HepG2 (cell line): ENCODE results near the gene TGFB2. TPM values are rescaled to one million over a fixed set of nuclear protein-coding genes. Genes with fewer than 3 reads are reported as not detected.

Experiments used
- ATAC-seq: fragments of 200-7000 bp; cut with Tn5 transposase; 3 replicates; pipeline ENCODE4 v1.9.1; 2020; ENCODE audit warnings: mild to moderate bottlenecking, moderate library complexity
- BruUV-seq: library from RNA; stranded (reverse); fragments of 400-500 nt; replicated peaks from 2 replicates; lab custom pipeline; 2021; lab: Mats Ljungman, UMichigan
- CTCF ChIA-PET: fragments of 300-600 bp; formaldehyde crosslinking; extraction: SDS; loops from one replicate; lab custom pipeline; 2021; ENCODE audit warnings: low total read pairs, inconsistent platforms, low intra/inter-chr PET ratio; lab: Yijun Ruan, JAX
- POLR2A ChIA-PET: fragments of 350-600 bp; sonication (Branson Sonifier 250); formaldehyde crosslinking; loops from one replicate; lab custom pipeline; 2020; ENCODE audit warnings: antibody characterized with exemption, inconsistent platforms; lab: Yijun Ruan, JAX
- DNase-seq: peaks from one replicate; pipeline ENCODE4 v3.0.0-alpha.2; 2015; ENCODE audit warnings: low spot score
- FAIRE-seq: peaks from 3 replicates; lab custom pipeline; 2011; peaks lifted over from hg19 to GRCh38; lab: Jason Lieb, UNC
- H2AFZ ChIP-seq: one replicate; pipeline ENCODE4 v1.6.1; 2011; ENCODE audit warnings: low read length, inconsistent platforms
- H3K27ac ChIP-seq: fragments of 300-600 bp; 3 replicates; pipeline ENCODE4 v1.8.0; 2011; ENCODE audit warnings: mixed run types, mild to moderate bottlenecking, mixed read lengths, low read length, inconsistent platforms; ENCODE audit not compliant: insufficient read depth; ENCODE audit errors: extremely low read length
- H3K27me3 ChIP-seq, 2 experiments: fragments of 200-600 bp in 1 of 2; 2 replicates in 1 of 2; 3 replicates in 1 of 2; pipeline versions ENCODE4 v1.6.0 to v1.8.0; 2011; ENCODE audit warnings: low read length in 2 of 2, mild to moderate bottlenecking in 2 of 2, moderate library complexity in 2 of 2, inconsistent platforms in 1 of 2; ENCODE audit not compliant: insufficient read depth in 2 of 2, control insufficient read depth in 1 of 2
- H3K36me3 ChIP-seq, 2 experiments: fragments of 200-600 bp in 1 of 2; replicated peaks in 1 of 2; 2 replicates in 1 of 2; 3 replicates in 1 of 2; pipeline versions ENCODE4 v1.5.1 to v1.8.0; 2011; ENCODE audit warnings: low read length in 2 of 2, inconsistent platforms in 1 of 2; ENCODE audit not compliant: insufficient read depth in 2 of 2, control insufficient read depth in 1 of 2
- H3K4me1 ChIP-seq: 2 replicates; pipeline ENCODE4 v1.5.1; 2012; ENCODE audit warnings: low read length, inconsistent platforms; ENCODE audit not compliant: insufficient read depth
- H3K4me2 ChIP-seq: 2 replicates; pipeline ENCODE4 v1.6.0; 2011; ENCODE audit warnings: low read depth, low read length, inconsistent platforms
- H3K4me3 ChIP-seq, 3 experiments: fragments of 200-600 bp in 1 of 3; sonication (generic), shearing (Covaris generic) in 1 of 3; replicated peaks in 1 of 3; 2 replicates each; pipeline ENCODE4 v1.5.1; 2011 to 2016; ENCODE audit warnings: low read length in 3 of 3, inconsistent platforms in 2 of 3, low read depth in 2 of 3, mild to moderate bottlenecking in 2 of 3, control low read depth in 1 of 3, mixed read lengths in 1 of 3; ENCODE audit not compliant: insufficient read depth in 1 of 3
- H3K79me2 ChIP-seq: one replicate; pipeline ENCODE4 v1.6.1; 2011; ENCODE audit warnings: low read length, inconsistent platforms; ENCODE audit not compliant: insufficient read depth
- H3K9ac ChIP-seq: 2 replicates; pipeline ENCODE4 v1.6.0; 2011; ENCODE audit warnings: mild to moderate bottlenecking, low read depth, low read length, inconsistent platforms; ENCODE audit not compliant: insufficient read depth
- H3K9me3 ChIP-seq: 2 replicates; pipeline ENCODE4 v1.5.1; 2012; ENCODE audit warnings: mild to moderate bottlenecking, low read length
- H4K20me1 ChIP-seq: 2 replicates; pipeline ENCODE4 v1.6.0; 2011; ENCODE audit warnings: inconsistent platforms, mild to moderate bottlenecking, low read length, moderate library complexity; ENCODE audit not compliant: insufficient read depth
- ARID2 ChIP-seq: sonication (generic); formaldehyde crosslinking; IDR thresholded peaks from 2 replicates; pipeline ENCODE4 v1.8.1; 2022; ENCODE audit warnings: mild to moderate bottlenecking, missing genetic modification reagents, borderline replicate concordance
- CSRNP2 ChIP-seq: sonication (generic); formaldehyde crosslinking; conservative IDR thresholded peaks from 2 replicates; pipeline ENCODE4 v1.8.0; 2022; ENCODE audit warnings: low read depth, missing genetic modification reagents
- RXRA ChIP-seq: sonication (generic); formaldehyde crosslinking; IDR thresholded peaks from 2 replicates; pipeline ENCODE4 v1.5.1; 2020; ENCODE audit warnings: missing genetic modification reagents
- ZBTB42 ChIP-seq: sonication (generic); formaldehyde crosslinking; IDR thresholded peaks from 2 replicates; pipeline ENCODE4 v1.5.0; 2020; ENCODE audit warnings: mild to moderate bottlenecking, missing genetic modification reagents
- ZNF432 ChIP-seq: sonication (generic); formaldehyde crosslinking; IDR thresholded peaks from 2 replicates; pipeline ENCODE4 v1.5.0; 2020; ENCODE audit warnings: missing genetic modification reagents, mild to moderate bottlenecking, borderline replicate concordance
- ZNF564 ChIP-seq: sonication (generic); formaldehyde crosslinking; IDR thresholded peaks from 2 replicates; pipeline ENCODE4 v1.8.1; 2023; ENCODE audit warnings: mild to moderate bottlenecking, missing genetic modification reagents
- ZNF597 ChIP-seq: sonication (generic); formaldehyde crosslinking; IDR thresholded peaks from 2 replicates; pipeline ENCODE4 v1.5.0; 2020; ENCODE audit warnings: missing genetic modification reagents
- ZNF781 ChIP-seq: sonication (generic); formaldehyde crosslinking; IDR thresholded peaks from 2 replicates; pipeline ENCODE4 v1.5.1; 2020; ENCODE audit warnings: borderline replicate concordance, mild to moderate bottlenecking, missing genetic modification reagents; ENCODE audit errors: not compliant biosample characterization
- ZNF879 ChIP-seq: sonication (generic); formaldehyde crosslinking; IDR thresholded peaks from 2 replicates; pipeline ENCODE4 v1.8.1; 2023; ENCODE audit warnings: missing genetic modification reagents
- WGBS: methylation state at CpG from one replicate; pipeline ENCODE4 v1.1.6; 2017; ENCODE audit warnings: low lambda C conversion rate; 5-methylcytosine and 5-hydroxymethylcytosine counted together
- in situ Hi-C: cut with HindIII; loops from 2 replicates; pipeline ENCODE4 v1.10.0; 2017; ENCODE audit warnings: low pct_unique_long_range_greater_than_20kb; ENCODE audit not compliant: extremely low pct_ligation_motif_present
- intact Hi-C: fragments of 100-400 bp; cut with micrococcal nuclease; formaldehyde crosslinking; loops from one replicate; pipeline ENCODE4 v1.10.0; 2022; ENCODE audit not compliant: unreplicated experiment
- polyA plus RNA-seq, 8 experiments: library from polyadenylated mRNA; depleted of rRNA in 3 of 8; stranded (reverse) in 7 of 8; unstranded in 1 of 8; fragments of >200 nt; fragmentation: Illumina TruSeq in 4 of 8; extraction: Trizol in 4 of 8; gene quantifications; 2 replicates each; pipeline versions ENCODE4 v1.2.1 to v1.2.3, GENCODE V29; 2011 to 2016; ENCODE audit warnings: low read depth in 4 of 8, missing spikeins in 1 of 8, mixed read lengths in 1 of 8; ENCODE audit not compliant: insufficient read depth in 1 of 8
- total RNA-seq, 5 experiments: library from RNA; depleted of rRNA; stranded (reverse); fragments of >200 nt; fragmentation: Illumina TruSeq; extraction: Trizol; gene quantifications; 2 replicates each; pipeline ENCODE4 v1.2.3, GENCODE V29; 2016; ENCODE audit warnings: low read depth in 1 of 5
- TF ChIP-seq, protein P1 (sequence below): sonication (generic); formaldehyde crosslinking; IDR thresholded peaks from 2 replicates; pipeline ENCODE4 v1.5.0; 2020; ENCODE audit warnings: mild to moderate bottlenecking, missing genetic modification reagents
- TF ChIP-seq, protein P2 (sequence below): sonication (generic); formaldehyde crosslinking; IDR thresholded peaks from 2 replicates; pipeline ENCODE4 v1.5.0; 2020; ENCODE audit warnings: missing genetic modification reagents

Gene TGFB2
- total and polyA plus RNA-seq, 2 of the 13 experiments (the other 11 are each of a cell fraction or from before 2014, with no cell fraction given) = 0.07 TPM; not detected in 1

GRCh38 chr1:218467101-218468072, 122.3 kb downstream of the TGFB2 start (continued):
- TF ChIP-seq, protein P1, sequence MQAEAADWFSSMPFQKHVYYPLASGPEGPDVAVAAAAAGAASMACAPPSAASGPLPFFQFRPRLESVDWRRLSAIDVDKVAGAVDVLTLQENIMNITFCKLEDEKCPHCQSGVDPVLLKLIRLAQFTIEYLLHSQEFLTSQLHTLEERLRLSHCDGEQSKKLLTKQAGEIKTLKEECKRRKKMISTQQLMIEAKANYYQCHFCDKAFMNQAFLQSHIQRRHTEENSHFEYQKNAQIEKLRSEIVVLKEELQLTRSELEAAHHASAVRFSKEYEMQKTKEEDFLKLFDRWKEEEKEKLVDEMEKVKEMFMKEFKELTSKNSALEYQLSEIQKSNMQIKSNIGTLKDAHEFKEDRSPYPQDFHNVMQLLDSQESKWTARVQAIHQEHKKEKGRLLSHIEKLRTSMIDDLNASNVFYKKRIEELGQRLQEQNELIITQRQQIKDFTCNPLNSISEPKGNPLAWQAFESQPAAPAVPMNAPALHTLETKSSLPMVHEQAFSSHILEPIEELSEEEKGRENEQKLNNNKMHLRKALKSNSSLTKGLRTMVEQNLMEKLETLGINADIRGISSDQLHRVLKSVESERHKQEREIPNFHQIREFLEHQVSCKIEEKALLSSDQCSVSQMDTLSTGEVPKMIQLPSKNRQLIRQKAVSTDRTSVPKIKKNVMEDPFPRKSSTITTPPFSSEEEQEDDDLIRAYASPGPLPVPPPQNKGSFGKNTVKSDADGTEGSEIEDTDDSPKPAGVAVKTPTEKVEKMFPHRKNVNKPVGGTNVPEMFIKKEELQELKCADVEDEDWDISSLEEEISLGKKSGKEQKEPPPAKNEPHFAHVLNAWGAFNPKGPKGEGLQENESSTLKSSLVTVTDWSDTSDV = no peak

DNA sequence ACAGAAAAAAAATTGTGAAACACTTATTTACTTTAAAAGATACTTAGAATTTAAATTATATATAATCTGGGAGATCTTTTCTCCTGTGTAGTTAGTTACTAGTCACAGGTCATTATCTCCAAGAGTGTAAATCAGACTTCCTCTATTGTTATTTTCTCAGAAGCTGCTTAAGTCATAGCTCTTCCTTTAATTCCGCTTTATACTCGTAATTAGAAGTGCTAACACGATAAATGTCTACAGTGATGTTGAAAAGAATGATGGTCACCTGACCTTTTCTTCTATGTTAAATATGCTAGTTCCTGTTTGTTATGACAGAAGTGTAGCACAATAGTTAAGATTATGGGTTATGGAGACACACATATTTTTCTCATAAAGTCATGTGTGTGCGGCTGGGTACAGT, 123.6 kb downstream of the TGFB2 start:
- intact Hi-C loops = no loop called here
- Histone ChIP-seq H3K36me3 (no peaks in the 10 kb centered on the region), H4K20me1 (no peaks in the 10 kb centered on the region), H3K9me3 (no peaks in the 10 kb centered on the region), H3K27me3 (no peaks in the 10 kb centered on the region), H3K4me3 (no peak overlapping the region), H3K79me2 (no peaks in the 10 kb centered on the region), H3K27ac (no peak overlapping the region), H3K4me1 (no peaks in the 10 kb centered on the region), H3K9ac (no peak overlapping the region), H2AFZ (no peak overlapping the region), H3K4me2 (no peak overlapping the region)
- DNase-seq (no peak), FAIRE-seq (no peak), ATAC-seq (no peak)
- ChIA-PET CTCF (no interaction called here), POLR2A (no interaction called here)
- TF ChIP-seq, protein P2, sequence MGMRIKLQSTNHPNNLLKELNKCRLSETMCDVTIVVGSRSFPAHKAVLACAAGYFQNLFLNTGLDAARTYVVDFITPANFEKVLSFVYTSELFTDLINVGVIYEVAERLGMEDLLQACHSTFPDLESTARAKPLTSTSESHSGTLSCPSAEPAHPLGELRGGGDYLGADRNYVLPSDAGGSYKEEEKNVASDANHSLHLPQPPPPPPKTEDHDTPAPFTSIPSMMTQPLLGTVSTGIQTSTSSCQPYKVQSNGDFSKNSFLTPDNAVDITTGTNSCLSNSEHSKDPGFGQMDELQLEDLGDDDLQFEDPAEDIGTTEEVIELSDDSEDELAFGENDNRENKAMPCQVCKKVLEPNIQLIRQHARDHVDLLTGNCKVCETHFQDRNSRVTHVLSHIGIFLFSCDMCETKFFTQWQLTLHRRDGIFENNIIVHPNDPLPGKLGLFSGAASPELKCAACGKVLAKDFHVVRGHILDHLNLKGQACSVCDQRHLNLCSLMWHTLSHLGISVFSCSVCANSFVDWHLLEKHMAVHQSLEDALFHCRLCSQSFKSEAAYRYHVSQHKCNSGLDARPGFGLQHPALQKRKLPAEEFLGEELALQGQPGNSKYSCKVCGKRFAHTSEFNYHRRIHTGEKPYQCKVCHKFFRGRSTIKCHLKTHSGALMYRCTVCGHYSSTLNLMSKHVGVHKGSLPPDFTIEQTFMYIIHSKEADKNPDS (CRISPR knock-in tag) = no peak
- TF ChIP-seq ZNF879 (CRISPR knock-in tag) (no peak), ZNF597 (CRISPR knock-in tag) (no peak), ZNF432 (no peak), RXRA (CRISPR knock-in tag) (no peak), ZNF564 (CRISPR knock-in tag) (no peak), CSRNP2 (CRISPR knock-in tag) (no peak), ZBTB42 (CRISPR knock-in tag) (no peak), ARID2 (CRISPR knock-in tag) (no peak), ZNF781 (CRISPR knock-in tag) (no peak)
- BruUV-seq = no TSS peak
- WGBS = 57% methylated on average over 4 of the region's 4 CpGs
- in situ Hi-C loops = no loop called here
